Measurements from ENCODE around the gene CACNA2D3.

DNA sequence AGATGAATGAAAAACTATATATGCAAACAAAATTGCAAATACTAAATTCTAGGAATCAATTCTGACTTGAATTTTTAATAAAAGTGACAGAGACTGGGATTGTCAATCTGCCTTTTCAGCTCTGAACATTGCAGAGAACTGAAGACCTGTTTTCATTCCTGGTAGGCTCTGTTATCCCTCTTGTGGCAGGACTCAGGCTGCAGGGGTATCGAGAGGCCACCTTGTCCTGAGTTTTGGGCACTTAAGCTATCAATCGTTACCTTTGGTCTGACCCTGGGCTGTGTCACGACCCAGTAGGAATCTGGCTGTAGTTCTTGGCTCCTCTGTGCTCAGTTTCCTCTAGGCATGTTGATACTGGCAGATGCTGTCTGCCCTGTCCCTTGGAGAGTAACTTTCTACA is 238.0 kb downstream of the CACNA2D3 start:
- TF ChIP-seq, protein P1, sequence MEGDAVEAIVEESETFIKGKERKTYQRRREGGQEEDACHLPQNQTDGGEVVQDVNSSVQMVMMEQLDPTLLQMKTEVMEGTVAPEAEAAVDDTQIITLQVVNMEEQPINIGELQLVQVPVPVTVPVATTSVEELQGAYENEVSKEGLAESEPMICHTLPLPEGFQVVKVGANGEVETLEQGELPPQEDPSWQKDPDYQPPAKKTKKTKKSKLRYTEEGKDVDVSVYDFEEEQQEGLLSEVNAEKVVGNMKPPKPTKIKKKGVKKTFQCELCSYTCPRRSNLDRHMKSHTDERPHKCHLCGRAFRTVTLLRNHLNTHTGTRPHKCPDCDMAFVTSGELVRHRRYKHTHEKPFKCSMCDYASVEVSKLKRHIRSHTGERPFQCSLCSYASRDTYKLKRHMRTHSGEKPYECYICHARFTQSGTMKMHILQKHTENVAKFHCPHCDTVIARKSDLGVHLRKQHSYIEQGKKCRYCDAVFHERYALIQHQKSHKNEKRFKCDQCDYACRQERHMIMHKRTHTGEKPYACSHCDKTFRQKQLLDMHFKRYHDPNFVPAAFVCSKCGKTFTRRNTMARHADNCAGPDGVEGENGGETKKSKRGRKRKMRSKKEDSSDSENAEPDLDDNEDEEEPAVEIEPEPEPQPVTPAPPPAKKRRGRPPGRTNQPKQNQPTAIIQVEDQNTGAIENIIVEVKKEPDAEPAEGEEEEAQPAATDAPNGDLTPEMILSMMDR (IDR thresholded peaks at IDR 0.05; ENCODE audit: low read length): peak; percentile 34
- no peak for TF ChIP-seq EZH2 (optimal IDR thresholded peaks at IDR 0.05; ENCODE audit: low read depth, low read length)
- no peak for TF ChIP-seq EZH2phosphoT487 (IDR thresholded peaks at IDR 0.05; ENCODE audit: low read length)
